Osteocyte (in vitro differentiated cells): Measurements from ENCODE around the gene TRIM58. TPM values are rescaled to one million over a fixed set of nuclear protein-coding genes. Genes with fewer than 3 reads are reported as not detected.

Source experiments
- DNase-seq: peaks from one replicate; pipeline ENCODE4 v3.0.0; 2021; ENCODE audit warnings: mixed read lengths; ENCODE audit not compliant: unreplicated experiment; ENCODE audit errors: extremely low spot score
- H3K27ac Mint-ChIP-seq: one replicate; pipeline ENCODE4 v1.8.0; 2021; ENCODE audit warnings: mild to moderate bottlenecking, mixed read lengths; ENCODE audit not compliant: unreplicated experiment
- H3K27me3 Mint-ChIP-seq: one replicate; pipeline ENCODE4 v1.8.0; 2021; ENCODE audit warnings: mixed read lengths; ENCODE audit not compliant: unreplicated experiment
- H3K36me3 Mint-ChIP-seq: one replicate; pipeline ENCODE4 v1.8.0; 2021; ENCODE audit warnings: mixed read lengths; ENCODE audit not compliant: unreplicated experiment
- H3K4me1 Mint-ChIP-seq: one replicate; pipeline ENCODE4 v1.8.0; 2021; ENCODE audit warnings: mixed read lengths; ENCODE audit not compliant: unreplicated experiment
- H3K4me3 Mint-ChIP-seq: one replicate; pipeline ENCODE4 v1.8.0; 2021; ENCODE audit warnings: mild to moderate bottlenecking, moderate library complexity, mixed read lengths; ENCODE audit not compliant: unreplicated experiment
- H3K9me3 Mint-ChIP-seq: one replicate; pipeline ENCODE4 v1.8.0; 2021; ENCODE audit warnings: mixed read lengths; ENCODE audit not compliant: unreplicated experiment
- total RNA-seq: library from RNA; stranded (reverse); gene quantifications from 2 replicates; pipeline ENCODE4 v1.2.1, GENCODE V29; 2021
- TF ChIP-seq, protein P1 (sequence below): fragments of 200-600 bp; sonication (generic); IDR thresholded peaks from 2 replicates; pipeline ENCODE4 v1.5.0; 2021; ENCODE audit warnings: antibody characterized with exemption, mild to moderate bottlenecking, moderate library complexity

TRIM58 gene
- total RNA-seq, 1 donor from 2014 or later = 1.5 TPM

DNA sequence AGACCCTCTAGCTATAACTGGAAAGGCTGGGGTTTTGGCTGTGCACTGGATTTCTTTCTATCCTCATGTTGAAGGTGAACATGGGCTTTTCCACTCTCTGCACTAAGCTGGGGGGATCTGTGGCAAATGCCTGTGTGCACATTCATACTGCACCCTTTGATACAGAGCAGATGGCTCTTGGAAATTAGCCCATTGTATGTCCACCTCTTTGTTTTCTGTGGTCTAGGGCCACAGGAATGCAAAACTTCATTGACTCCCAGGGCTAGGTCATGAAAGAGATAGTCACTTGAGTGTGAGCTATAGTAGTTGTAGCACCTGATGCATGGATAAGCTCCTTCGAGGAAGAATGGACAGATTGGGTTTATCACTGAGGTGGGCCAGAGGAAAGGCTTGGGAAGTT lies 27.3 kb upstream of the TRIM58 start:
- no peak overlapping the region for H3K4me3 Mint-ChIP-seq
- no peaks in the 10 kb centered on the region for H3K36me3 Mint-ChIP-seq
- peaks cover 8% of the 10 kb centered on the region for H3K9me3 Mint-ChIP-seq
- H3K27ac Mint-ChIP-seq = no peak overlapping the region
- no peak for DNase-seq
- H3K4me1 Mint-ChIP-seq = no peaks in the 10 kb centered on the region
- TF ChIP-seq, protein P1, sequence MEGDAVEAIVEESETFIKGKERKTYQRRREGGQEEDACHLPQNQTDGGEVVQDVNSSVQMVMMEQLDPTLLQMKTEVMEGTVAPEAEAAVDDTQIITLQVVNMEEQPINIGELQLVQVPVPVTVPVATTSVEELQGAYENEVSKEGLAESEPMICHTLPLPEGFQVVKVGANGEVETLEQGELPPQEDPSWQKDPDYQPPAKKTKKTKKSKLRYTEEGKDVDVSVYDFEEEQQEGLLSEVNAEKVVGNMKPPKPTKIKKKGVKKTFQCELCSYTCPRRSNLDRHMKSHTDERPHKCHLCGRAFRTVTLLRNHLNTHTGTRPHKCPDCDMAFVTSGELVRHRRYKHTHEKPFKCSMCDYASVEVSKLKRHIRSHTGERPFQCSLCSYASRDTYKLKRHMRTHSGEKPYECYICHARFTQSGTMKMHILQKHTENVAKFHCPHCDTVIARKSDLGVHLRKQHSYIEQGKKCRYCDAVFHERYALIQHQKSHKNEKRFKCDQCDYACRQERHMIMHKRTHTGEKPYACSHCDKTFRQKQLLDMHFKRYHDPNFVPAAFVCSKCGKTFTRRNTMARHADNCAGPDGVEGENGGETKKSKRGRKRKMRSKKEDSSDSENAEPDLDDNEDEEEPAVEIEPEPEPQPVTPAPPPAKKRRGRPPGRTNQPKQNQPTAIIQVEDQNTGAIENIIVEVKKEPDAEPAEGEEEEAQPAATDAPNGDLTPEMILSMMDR = no peak
- no peaks in the 10 kb centered on the region for H3K27me3 Mint-ChIP-seq

DNA sequence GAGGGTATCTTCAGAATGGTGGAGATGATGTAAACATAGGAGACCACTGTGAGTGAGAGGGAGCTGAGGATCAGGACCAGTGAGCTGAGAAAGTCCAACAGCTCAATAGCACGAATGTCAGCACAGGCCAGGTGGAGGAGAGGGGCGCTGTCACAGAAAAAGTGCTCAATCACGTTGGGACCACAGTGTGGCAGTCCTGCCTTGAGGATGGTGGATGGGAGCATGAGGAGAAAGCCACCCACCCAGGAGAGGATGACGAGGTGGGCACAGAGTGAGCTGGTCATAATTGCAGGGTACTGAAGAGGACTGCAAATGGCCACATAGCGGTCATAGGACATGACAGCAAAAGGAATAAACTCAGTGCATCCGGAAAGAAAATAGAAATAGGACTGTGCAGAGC lies 23.4 kb upstream of the TRIM58 start:
- H3K36me3 Mint-ChIP-seq = no peaks in the 10 kb centered on the region
- no peak for DNase-seq
- H3K4me3 Mint-ChIP-seq = no peak overlapping the region
- TF ChIP-seq, protein P1 = no peak
- H3K4me1 Mint-ChIP-seq = no peaks in the 10 kb centered on the region
- H3K27me3 Mint-ChIP-seq = no peaks in the 10 kb centered on the region
- no peak overlapping the region for H3K27ac Mint-ChIP-seq
- peaks cover 13% of the 10 kb centered on the region for H3K9me3 Mint-ChIP-seq

DNA sequence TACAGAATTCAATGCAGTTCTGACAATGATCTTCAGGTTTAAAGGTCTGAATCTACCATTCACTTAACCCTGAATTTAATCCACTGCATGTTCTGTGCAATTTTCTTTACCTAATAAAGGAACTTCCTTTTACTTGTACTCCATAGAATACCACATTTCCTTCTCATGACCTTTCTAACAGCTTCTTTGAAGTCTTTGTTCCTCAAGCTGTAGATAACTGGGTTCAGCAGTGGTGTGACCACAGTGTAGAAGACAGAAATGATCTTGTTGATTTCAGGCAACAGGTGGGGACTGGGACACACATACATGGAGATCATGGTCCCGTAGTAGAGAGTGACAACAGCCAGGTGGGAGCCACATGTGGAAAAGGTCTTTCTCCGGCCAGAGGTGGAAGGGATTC lies 16.2 kb upstream of the TRIM58 start:
- DNase-seq = no peak
- Mint-ChIP-seq H3K27me3 (no peaks in the 10 kb centered on the region), H3K27ac (no peak overlapping the region), H3K4me1 (no peaks in the 10 kb centered on the region), H3K9me3 (peaks cover 15% of the 10 kb centered on the region), H3K4me3 (no peak overlapping the region), H3K36me3 (no peaks in the 10 kb centered on the region)
- TF ChIP-seq, protein P1 = no peak

DNA sequence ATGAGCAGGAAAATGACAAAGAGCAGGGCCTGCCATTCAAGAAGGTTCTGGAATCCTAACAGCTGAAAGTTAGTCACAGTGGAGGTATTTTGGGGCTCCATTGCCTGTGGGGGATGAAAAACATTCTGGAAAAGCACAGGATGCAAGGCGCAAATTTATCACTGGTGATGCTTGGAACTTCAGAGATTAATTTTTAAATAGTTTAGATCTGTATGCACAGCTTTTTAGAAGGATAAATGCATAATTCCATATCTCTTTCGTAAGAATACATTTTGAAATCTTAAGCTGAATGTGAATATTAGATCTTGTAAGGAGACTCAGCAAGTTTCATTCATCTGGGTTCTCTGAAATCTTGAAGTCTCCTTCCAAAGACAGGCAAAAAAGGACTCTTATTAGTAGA lies 15.2 kb upstream of the TRIM58 start, which contains the start of gene OR11L1:
OR11L1 (minus strand) TSS at position 101 of the 400 bp plus-strand sequence; CDS start at position 101, 0 bp downstream.
- Mint-ChIP-seq H3K27me3 (no peaks in the 10 kb centered on the region), H3K27ac (no peak within 1 kb of the TSS), H3K4me3 (no peak within 1 kb of the TSS), H3K4me1 (no peaks in the 10 kb centered on the region), H3K9me3 (peaks cover 15% of the 10 kb centered on the region), H3K36me3 (no peaks in the 10 kb centered on the region)
- DNase-seq = no peak
- TF ChIP-seq, protein P1 = no peak

DNA sequence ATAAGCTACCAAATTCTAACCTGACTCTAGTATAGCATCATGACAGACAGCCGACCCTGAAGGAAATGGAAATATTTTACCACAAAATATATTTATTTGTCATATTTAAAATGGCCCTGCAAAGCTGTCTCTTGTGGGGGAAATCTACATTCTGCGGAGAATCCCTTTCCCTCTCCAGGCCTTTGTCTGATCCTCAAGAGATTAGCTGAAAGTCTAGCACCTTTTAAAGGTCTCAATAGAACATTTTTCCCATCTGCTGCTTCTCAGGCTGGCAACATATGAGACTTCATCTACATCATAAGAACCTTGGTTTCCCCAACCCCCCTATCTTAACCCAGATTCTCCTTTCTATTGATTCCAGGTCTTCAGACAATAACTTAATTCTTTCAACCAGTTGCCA lies 13.6 kb upstream of the TRIM58 start:
- Mint-ChIP-seq H3K9me3 (peaks cover 4% of the 10 kb centered on the region), H3K4me1 (no peaks in the 10 kb centered on the region), H3K27me3 (no peaks in the 10 kb centered on the region), H3K4me3 (no peak overlapping the region), H3K36me3 (no peaks in the 10 kb centered on the region), H3K27ac (no peak overlapping the region)
- TF ChIP-seq, protein P1 = no peak
- DNase-seq = no peak
